K562 (cell line): ENCODE results near the gene SCLT1. TPM values are rescaled to one million over a fixed set of nuclear protein-coding genes. Genes with fewer than 3 reads are reported as not detected.
"Not testable (repeated sequence)": the region's sequence is repeated elsewhere in the genome, so short reads cannot be mapped to it uniquely, and the experiment has no call there.

Experiments
- ATAC-seq: fragments of 200-7000 bp; cut with Tn5 transposase; 3 replicates; pipeline ENCODE4 v1.9.1; 2020; ENCODE audit warnings: moderate library complexity
- BruUV-seq: library from RNA; stranded (reverse); fragments of 400-500 nt; replicated peaks from 2 replicates; lab custom pipeline; 2021; lab: Mats Ljungman, UMichigan
- CTCF ChIA-PET: fragments of 300-600 bp; formaldehyde crosslinking; extraction: SDS; loops from one replicate; lab custom pipeline; 2021; ENCODE audit warnings: low intra/inter-chr PET ratio; lab: Yijun Ruan, JAX
- POLR2A ChIA-PET: fragments of 300-600, 350-650 bp; sonication (Branson Sonifier 250); formaldehyde crosslinking; extraction: SDS; loops from one replicate; lab custom pipeline; 2021; ENCODE audit warnings: antibody characterized with exemption, inconsistent platforms; lab: Yijun Ruan, JAX
- DNase-seq, 4 experiments: peaks; one replicate each; pipeline versions ENCODE4 v3.0.0 to v3.0.0-alpha.2; 2011 to 2018; ENCODE audit warnings: low spot score in 3 of 4, mixed read lengths in 3 of 4; ENCODE audit errors: extremely low read depth in 1 of 4
- FAIRE-seq: peaks from 2 replicates; lab custom pipeline; 2011; peaks lifted over from hg19 to GRCh38; lab: Jason Lieb, UNC
- H2AFZ ChIP-seq: 2 replicates; pipeline ENCODE4 v1.6.0; 2011; ENCODE audit warnings: low read depth, low read length, control low read depth, inconsistent platforms
- H3K27ac ChIP-seq: fragments of 200-600 bp; 3 replicates; pipeline ENCODE4 v1.8.0; 2011; ENCODE audit warnings: low read depth, mild to moderate bottlenecking, control low read depth, inconsistent platforms, low read length, moderate library complexity, mixed read lengths; ENCODE audit errors: extremely low read depth
- H3K27me3 ChIP-seq, 2 experiments: fragments of 300-600 bp in 1 of 2; 2 replicates in 1 of 2; 3 replicates in 1 of 2; pipeline versions ENCODE4 v1.6.0 to v1.8.0; 2011; ENCODE audit warnings: inconsistent platforms in 2 of 2, low read length in 2 of 2, mild to moderate bottlenecking in 1 of 2, mixed read lengths in 1 of 2, moderate library complexity in 1 of 2; ENCODE audit not compliant: control insufficient read depth in 2 of 2, insufficient read depth in 2 of 2
- H3K36me3 ChIP-seq: fragments of 300-600 bp; 3 replicates; pipeline ENCODE4 v1.8.0; 2011; ENCODE audit warnings: mild to moderate bottlenecking, low read length, inconsistent platforms; ENCODE audit not compliant: control insufficient read depth, insufficient read depth
- H3K4me1 ChIP-seq, 2 experiments: fragments of 200-600 bp in 1 of 2; replicated peaks in 1 of 2; 2 replicates in 1 of 2; 3 replicates in 1 of 2; pipeline versions ENCODE4 v1.5.1 to v1.8.0; 2011; ENCODE audit warnings: inconsistent platforms in 2 of 2, low read length in 2 of 2, mild to moderate bottlenecking in 1 of 2, mixed read lengths in 1 of 2, moderate library complexity in 1 of 2; ENCODE audit not compliant: control insufficient read depth in 2 of 2, insufficient read depth in 2 of 2
- H3K4me2 ChIP-seq: 2 replicates; pipeline ENCODE4 v1.6.1; 2011; ENCODE audit warnings: low read length, control low read depth, inconsistent platforms, mixed read lengths; ENCODE audit not compliant: insufficient read depth
- H3K4me3 ChIP-seq: fragments of 200-600 bp; sonication (generic), shearing (Covaris generic); 2 replicates; pipeline ENCODE4 v1.5.1; 2016; ENCODE audit warnings: control low read depth, inconsistent platforms
- H3K79me2 ChIP-seq: fragments of 200-600 bp; 3 replicates; pipeline ENCODE4 v1.8.0; 2011; ENCODE audit warnings: low read length, inconsistent platforms; ENCODE audit not compliant: control insufficient read depth, insufficient read depth
- H3K9ac ChIP-seq, 2 experiments: 2 replicates each; pipeline versions ENCODE4 v1.6.0 to v1.6.1; 2011; ENCODE audit warnings: low read depth in 2 of 2, low read length in 2 of 2, control low read depth in 1 of 2, inconsistent platforms in 1 of 2, mild to moderate bottlenecking in 1 of 2, mixed read lengths in 1 of 2; ENCODE audit not compliant: insufficient read depth in 1 of 2
- H3K9me1 ChIP-seq: one replicate; pipeline ENCODE4 v1.6.0; 2011; ENCODE audit warnings: inconsistent platforms, mild to moderate bottlenecking, low read length, moderate library complexity; ENCODE audit not compliant: control insufficient read depth, insufficient read depth
- H3K9me3 ChIP-seq: replicated peaks from 2 replicates; pipeline ENCODE4 v1.5.1; 2011; ENCODE audit warnings: low read depth, low read length, inconsistent platforms; ENCODE audit not compliant: control insufficient read depth, insufficient read depth
- H4K20me1 ChIP-seq: replicated peaks from 2 replicates; pipeline ENCODE4 v1.6.1; 2011; ENCODE audit warnings: low read length, inconsistent platforms, mixed read lengths; ENCODE audit not compliant: control insufficient read depth, insufficient read depth
- ARID2 ChIP-seq: fragments of 450-650 bp; IDR thresholded peaks from 2 replicates; pipeline ENCODE4 v1.6.1; 2017; ENCODE audit warnings: antibody characterized with exemption, mild to moderate bottlenecking
- FOXJ3 ChIP-seq: sonication (generic); formaldehyde crosslinking; IDR thresholded peaks from 2 replicates; pipeline ENCODE4 v1.4.0; 2020; ENCODE audit warnings: mild to moderate bottlenecking, missing genetic modification reagents
- PRDM10 ChIP-seq: fragments of 450-650 bp; IDR thresholded peaks from 2 replicates; pipeline ENCODE4 v1.6.1; 2018; ENCODE audit not compliant: partially characterized antibody
- RFX1 ChIP-seq: fragments of 450-650 bp; IDR thresholded peaks from 2 replicates; pipeline ENCODE4 v1.6.1; 2016; ENCODE audit warnings: mild to moderate bottlenecking, moderate library complexity
- SREBF1 ChIP-seq: fragments of 150-350 bp; IDR thresholded peaks from 2 replicates; pipeline ENCODE4 v1.6.1; 2014; ENCODE audit warnings: antibody characterized with exemption, low read depth, low read length, borderline replicate concordance
- ZNF253 ChIP-seq: fragments of 250-450 bp; sonication (Bioruptor Pico); conservative IDR thresholded peaks from 2 replicates; pipeline ENCODE4 v1.6.1; 2021; ENCODE audit warnings: mild to moderate bottlenecking
- WGBS: fragments of 100-300 bp; shearing (Covaris generic); methylation state at CpG from one replicate; pipeline ENCODE4 v1.1.6; 2016; ENCODE audit warnings: low coverage, mixed read lengths; ENCODE audit not compliant: insufficient coverage; ENCODE audit errors: missing lambda C conversion rate; 5-methylcytosine and 5-hydroxymethylcytosine counted together
- in situ Hi-C: fragments of 300-500 bp; cut with MboI; formaldehyde crosslinking; loops from 4 replicates; pipeline ENCODE4 v1.15.0; 2018; ENCODE audit warnings: inconsistent platforms, mixed read lengths
- intact Hi-C: fragments of 100-400 bp; cut with micrococcal nuclease; formaldehyde crosslinking; loops from 2 replicates; pipeline ENCODE4 v1.14.2; 2022
- polyA plus RNA-seq, 8 experiments: library from polyadenylated mRNA; depleted of rRNA in 4 of 8; stranded (reverse) in 5 of 8; unstranded in 3 of 8; fragments of >200 nt; fragmentation: Nextera tagmentation in 2 of 8; fragmentation: Illumina TruSeq in 1 of 8; extraction: Ambion mirVana in 2 of 8; extraction: Trizol in 1 of 8; gene quantifications; 2 replicates each; pipeline versions ENCODE4 v1.2.1 to v1.2.3, GENCODE V29; 2011 to 2014; ENCODE audit warnings: inconsistent platforms in 1 of 8, missing spikeins in 1 of 8
- total RNA-seq, 7 experiments: library from RNA; depleted of rRNA in 6 of 7; stranded (reverse); fragments of >200 nt in 6 of 7; fragmentation: Illumina TruSeq in 2 of 7; extraction: Trizol in 2 of 7; gene quantifications; 2 replicates each; pipeline versions ENCODE4 v1.2.1 to v1.2.3, GENCODE V29; 2011 to 2021; ENCODE audit warnings: low replicate concordance in 1 of 7
- TF ChIP-seq, protein P1 (sequence below): IDR thresholded peaks from 2 replicates; pipeline ENCODE4 v1.6.1; 2014; ENCODE audit warnings: antibody characterized with exemption
- TF ChIP-seq, protein P2 (sequence below), 2 experiments: IDR thresholded peaks; 2 replicates each; pipeline ENCODE4 v1.6.1; 2012; ENCODE audit warnings: improper control_type of control experiment in 2 of 2, low read depth in 2 of 2, low read length in 2 of 2, borderline replicate concordance in 1 of 2

Gene SCLT1
- total and polyA plus RNA-seq, 9 of the 15 experiments (the other 6 are each of a cell fraction or from before 2014, with no cell fraction given): 8.0 to 31.9 (median 24.2) TPM

GRCh38 chr4:129077326-129077725, 16.0 kb downstream of the SCLT1 start:
- FAIRE-seq: peak; percentile 48
- POLR2A ChIA-PET: interaction anchor here (1.3 kb wide), 1 partner anchor 16 kb away, joined by 4 read pairs; the partner anchor contains the start of gene SCLT1
- H4K20me1 ChIP-seq: no peaks in the 10 kb centered on the region
- H3K9me3 ChIP-seq: no peaks in the 10 kb centered on the region; the same call in none of the 2 replicates
- no peak overlapping the region for H3K4me2 ChIP-seq
- in situ Hi-C loops: no loop called here
- H3K27me3 ChIP-seq: no peaks in the 10 kb centered on the region
- H3K4me1 ChIP-seq: no peaks in the 10 kb centered on the region
- H3K9me1 ChIP-seq: no peaks in the 10 kb centered on the region
- no TSS peak for BruUV-seq
- peaks cover 15% of the 10 kb centered on the region; the same call in 2 of the 3 replicates for H3K79me2 ChIP-seq
- DNase-seq: no peak
- H2AFZ ChIP-seq: no peak overlapping the region
- no peak overlapping the region for H3K9ac ChIP-seq
- intact Hi-C loops: no loop called here
- H3K36me3 ChIP-seq: peaks cover 63% of the 10 kb centered on the region
- H3K4me3 ChIP-seq: no peak overlapping the region
- no peak overlapping the region for H3K27ac ChIP-seq
- no peak for ATAC-seq
- TF ChIP-seq ARID2 (no peak), PRDM10 (no peak), ZNF253 (no peak), SREBF1 (no peak), RFX1 (peak; percentile 31; the same call in 1 of the 2 replicates), FOXJ3 (CRISPR knock-in tag) (no peak)
- TF ChIP-seq, protein P1, sequence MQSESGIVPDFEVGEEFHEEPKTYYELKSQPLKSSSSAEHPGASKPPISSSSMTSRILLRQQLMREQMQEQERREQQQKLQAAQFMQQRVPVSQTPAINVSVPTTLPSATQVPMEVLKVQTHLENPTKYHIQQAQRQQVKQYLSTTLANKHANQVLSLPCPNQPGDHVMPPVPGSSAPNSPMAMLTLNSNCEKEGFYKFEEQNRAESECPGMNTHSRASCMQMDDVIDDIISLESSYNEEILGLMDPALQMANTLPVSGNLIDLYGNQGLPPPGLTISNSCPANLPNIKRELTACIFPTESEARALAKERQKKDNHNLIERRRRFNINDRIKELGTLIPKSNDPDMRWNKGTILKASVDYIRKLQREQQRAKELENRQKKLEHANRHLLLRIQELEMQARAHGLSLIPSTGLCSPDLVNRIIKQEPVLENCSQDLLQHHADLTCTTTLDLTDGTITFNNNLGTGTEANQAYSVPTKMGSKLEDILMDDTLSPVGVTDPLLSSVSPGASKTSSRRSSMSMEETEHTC: no peak
- TF ChIP-seq, protein P2, sequence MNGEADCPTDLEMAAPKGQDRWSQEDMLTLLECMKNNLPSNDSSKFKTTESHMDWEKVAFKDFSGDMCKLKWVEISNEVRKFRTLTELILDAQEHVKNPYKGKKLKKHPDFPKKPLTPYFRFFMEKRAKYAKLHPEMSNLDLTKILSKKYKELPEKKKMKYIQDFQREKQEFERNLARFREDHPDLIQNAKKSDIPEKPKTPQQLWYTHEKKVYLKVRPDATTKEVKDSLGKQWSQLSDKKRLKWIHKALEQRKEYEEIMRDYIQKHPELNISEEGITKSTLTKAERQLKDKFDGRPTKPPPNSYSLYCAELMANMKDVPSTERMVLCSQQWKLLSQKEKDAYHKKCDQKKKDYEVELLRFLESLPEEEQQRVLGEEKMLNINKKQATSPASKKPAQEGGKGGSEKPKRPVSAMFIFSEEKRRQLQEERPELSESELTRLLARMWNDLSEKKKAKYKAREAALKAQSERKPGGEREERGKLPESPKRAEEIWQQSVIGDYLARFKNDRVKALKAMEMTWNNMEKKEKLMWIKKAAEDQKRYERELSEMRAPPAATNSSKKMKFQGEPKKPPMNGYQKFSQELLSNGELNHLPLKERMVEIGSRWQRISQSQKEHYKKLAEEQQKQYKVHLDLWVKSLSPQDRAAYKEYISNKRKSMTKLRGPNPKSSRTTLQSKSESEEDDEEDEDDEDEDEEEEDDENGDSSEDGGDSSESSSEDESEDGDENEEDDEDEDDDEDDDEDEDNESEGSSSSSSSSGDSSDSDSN (IDR thresholded peaks at IDR 0.05; ENCODE audit: borderline replicate concordance in 1 of 2, low read depth in 2 of 2, low read length in 2 of 2): no peak
- TF ChIP-seq, all 486 proteins: peak for 1
- CTCF ChIA-PET: no interaction called here

- H2AFZ ChIP-seq, BruUV-seq, in situ Hi-C loops, H3K4me3 ChIP-seq, H3K27ac ChIP-seq, H3K79me2 ChIP-seq, H3K9me3 ChIP-seq, POLR2A ChIA-PET, H3K9me1 ChIP-seq, H3K4me2 ChIP-seq, FAIRE-seq, ATAC-seq, intact Hi-C loops, H4K20me1 ChIP-seq, H3K9ac ChIP-seq, H3K4me1 ChIP-seq, H3K27me3 ChIP-seq, CTCF ChIA-PET, DNase-seq: not testable (repeated sequence)
- H3K36me3 ChIP-seq: peaks cover 16% of the 10 kb centered on the region; the same call in 2 of the 3 replicates
- WGBS: 100% methylated on average over 2 of the region's 2 CpGs
Observed at GRCh38 chr4:129069537-129069936, 23.8 kb downstream of the SCLT1 start.
